ENCODE measurements around the gene TEAD4.

The TEAD4 gene

GRCh38 chr12:3010214-3010930, 51.2 kb downstream of the TEAD4 start:
- TF ChIP-seq, protein P1, sequence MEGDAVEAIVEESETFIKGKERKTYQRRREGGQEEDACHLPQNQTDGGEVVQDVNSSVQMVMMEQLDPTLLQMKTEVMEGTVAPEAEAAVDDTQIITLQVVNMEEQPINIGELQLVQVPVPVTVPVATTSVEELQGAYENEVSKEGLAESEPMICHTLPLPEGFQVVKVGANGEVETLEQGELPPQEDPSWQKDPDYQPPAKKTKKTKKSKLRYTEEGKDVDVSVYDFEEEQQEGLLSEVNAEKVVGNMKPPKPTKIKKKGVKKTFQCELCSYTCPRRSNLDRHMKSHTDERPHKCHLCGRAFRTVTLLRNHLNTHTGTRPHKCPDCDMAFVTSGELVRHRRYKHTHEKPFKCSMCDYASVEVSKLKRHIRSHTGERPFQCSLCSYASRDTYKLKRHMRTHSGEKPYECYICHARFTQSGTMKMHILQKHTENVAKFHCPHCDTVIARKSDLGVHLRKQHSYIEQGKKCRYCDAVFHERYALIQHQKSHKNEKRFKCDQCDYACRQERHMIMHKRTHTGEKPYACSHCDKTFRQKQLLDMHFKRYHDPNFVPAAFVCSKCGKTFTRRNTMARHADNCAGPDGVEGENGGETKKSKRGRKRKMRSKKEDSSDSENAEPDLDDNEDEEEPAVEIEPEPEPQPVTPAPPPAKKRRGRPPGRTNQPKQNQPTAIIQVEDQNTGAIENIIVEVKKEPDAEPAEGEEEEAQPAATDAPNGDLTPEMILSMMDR (conservative IDR thresholded peaks at IDR 0.05): no peak
- H3K27ac ChIP-seq: no peak overlapping the region

GRCh38 chr12:3012786-3013185, 53.6 kb downstream of the TEAD4 start:
- H3K27ac ChIP-seq: no peak overlapping the region
- TF ChIP-seq, protein P1 (conservative IDR thresholded peaks at IDR 0.05): no peak

DNA sequence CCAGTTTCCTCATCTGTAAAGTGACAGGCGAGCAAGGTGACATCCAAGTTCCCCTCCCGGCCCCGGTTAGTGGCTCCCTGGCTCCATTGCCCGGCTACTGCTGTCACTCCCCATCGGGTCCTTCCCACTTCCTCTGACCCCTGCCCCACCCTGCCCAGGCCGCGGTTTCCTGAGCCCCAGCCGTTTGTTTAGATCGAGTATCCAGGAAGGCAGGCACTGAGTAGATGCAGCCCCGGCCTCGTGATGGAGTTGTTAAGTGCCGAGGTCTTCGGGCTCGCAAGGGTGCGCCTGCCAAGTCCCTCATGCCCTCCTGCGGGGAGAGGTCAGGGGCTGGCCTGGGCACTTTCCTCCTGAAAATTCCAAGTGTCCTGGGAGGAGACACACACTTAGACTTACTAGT, 55.4 kb downstream of the TEAD4 start:
- no peak overlapping the region for H3K27ac ChIP-seq
- TF ChIP-seq, protein P1 (conservative IDR thresholded peaks at IDR 0.05): no peak

GRCh38 chr12:3015356-3015755, 56.2 kb downstream of the TEAD4 start:
- TF ChIP-seq, protein P1 (conservative IDR thresholded peaks at IDR 0.05): no peak
- no peak overlapping the region for H3K27ac ChIP-seq

DNA sequence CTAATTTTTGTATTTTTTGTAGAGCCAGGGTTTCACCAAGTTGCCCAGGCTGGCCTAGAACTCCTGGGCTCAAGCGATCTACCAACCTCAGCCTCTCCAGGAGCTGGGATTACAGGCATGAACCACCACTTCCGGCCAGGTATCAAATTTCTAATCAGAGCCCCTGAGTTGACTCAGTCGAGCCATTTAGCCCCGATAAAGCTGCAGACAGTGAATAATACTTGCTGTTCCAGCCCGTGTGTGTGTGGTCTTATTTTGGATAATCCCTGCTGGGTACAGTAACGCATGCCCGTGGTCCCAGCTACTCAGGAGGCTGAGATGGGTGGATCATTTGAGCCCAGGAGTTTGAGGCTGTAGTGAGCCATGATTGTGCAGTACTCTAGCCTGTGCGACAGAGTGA, 57.0 kb downstream of the TEAD4 start:
- TF ChIP-seq, protein P1 (conservative IDR thresholded peaks at IDR 0.05): no peak
- H3K27ac ChIP-seq: no peak overlapping the region

DNA sequence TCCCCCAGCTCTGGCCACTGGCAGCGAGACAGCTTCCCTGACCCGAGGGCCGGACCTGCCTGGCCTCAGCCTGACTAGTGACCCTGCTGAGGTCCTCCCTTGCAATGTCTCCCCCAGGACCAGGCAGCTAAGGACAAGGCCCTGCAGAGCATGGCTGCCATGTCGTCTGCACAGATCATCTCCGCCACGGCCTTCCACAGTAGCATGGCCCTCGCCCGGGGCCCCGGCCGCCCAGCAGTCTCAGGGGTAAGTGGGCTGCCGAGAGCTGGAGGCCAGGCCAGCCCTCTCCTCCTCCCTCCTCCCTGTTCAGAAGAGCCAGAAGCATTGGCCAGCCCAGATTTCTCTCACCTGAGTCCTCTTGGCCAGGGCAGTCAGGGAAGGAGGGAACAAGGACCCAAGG, 58.1 kb downstream of the TEAD4 start:
- TF ChIP-seq, protein P1 (conservative IDR thresholded peaks at IDR 0.05): no peak
- H3K27ac ChIP-seq: no peak overlapping the region

GRCh38 chr12:3018284-3019004, 59.2 kb downstream of the TEAD4 start:
- H3K27ac ChIP-seq: no peak overlapping the region
- TF ChIP-seq, protein P1 (conservative IDR thresholded peaks at IDR 0.05): no peak

All from VCaP (cell line).